ENCODE measurements around the gene ENPP5. TPM values are rescaled to one million over a fixed set of nuclear protein-coding genes. Genes with fewer than 3 reads are reported as not detected.

ENPP5 gene
- total RNA-seq, 2 donors from 2014 or later = 9.0 to 12.9 TPM

- no peaks in the 10 kb centered on the region for H3K4me1 ChIP-seq (ENCODE audit: control insufficient read depth, insufficient read depth, low read length)
- H3K36me3 Mint-ChIP-seq (ENCODE audit: low read depth) = no peaks in the 10 kb centered on the region
- no peak overlapping the region for H3K4me3 Mint-ChIP-seq
- no peaks in the 10 kb centered on the region for H3K9me3 Mint-ChIP-seq
- no peak for DNase-seq
- no peak overlapping the region for H3K27ac ChIP-seq (ENCODE audit: low read depth, low read length)
- H3K9me3 ChIP-seq (ENCODE audit: control insufficient read depth, low read length) = no peaks in the 10 kb centered on the region
- WGBS, 2 experiments (ENCODE audit: insufficient coverage in 1 of 2, insufficient read length in 1 of 2) = 100% methylated on average over 2 of the region's 2 CpGs; no CpG with 5 or more reads in 1 of the 2 experiments
- H3K4me3 ChIP-seq (ENCODE audit: low read length) = no peak overlapping the region
- peaks cover 6% of the 10 kb centered on the region for H3K27me3 ChIP-seq (ENCODE audit: control insufficient read depth, insufficient read depth, low read length, poor library complexity, severe bottlenecking)
- peaks cover 2% of the 10 kb centered on the region for H3K4me1 Mint-ChIP-seq
- no peak for TF ChIP-seq CTCF (conservative IDR thresholded peaks at IDR 0.05)
- no peaks in the 10 kb centered on the region for H3K36me3 ChIP-seq (ENCODE audit: control insufficient read depth, insufficient read depth, low read length)
- peaks cover 21% of the 10 kb centered on the region for H3K27me3 Mint-ChIP-seq (ENCODE audit: insufficient read depth)
- H3K9ac ChIP-seq (ENCODE audit: extremely low read depth, low read length, poor library complexity, severe bottlenecking) = no peak overlapping the region
- no peak overlapping the region for H3K27ac Mint-ChIP-seq
These were observed 47.7 kb upstream of the ENPP5 start for GRCh38 chr6:46218457-46218856.

GRCh38 chr6:46217671-46218131 is 46.9 kb upstream of the ENPP5 start:
- no peak overlapping the region for H3K4me3 Mint-ChIP-seq
- WGBS, 2 experiments (ENCODE audit: insufficient coverage in 1 of 2, insufficient read length in 1 of 2) = 92 to 96% methylated on average over 3 to 4 of the region's 5 CpGs

GRCh38 chr6:46216879-46217278 is 46.1 kb upstream of the ENPP5 start:
- no peak for TF ChIP-seq CTCF (conservative IDR thresholded peaks at IDR 0.05)
- Histone ChIP-seq H3K27me3 (ENCODE audit: control insufficient read depth, insufficient read depth, low read length, poor library complexity, severe bottlenecking) (peaks cover 6% of the 10 kb centered on the region), H3K4me3 (ENCODE audit: low read length) (no peak overlapping the region), H3K27ac (ENCODE audit: low read depth, low read length) (no peak overlapping the region), H3K36me3 (ENCODE audit: control insufficient read depth, insufficient read depth, low read length) (no peaks in the 10 kb centered on the region), H3K9ac (ENCODE audit: extremely low read depth, low read length, poor library complexity, severe bottlenecking) (no peak overlapping the region), H3K9me3 (ENCODE audit: control insufficient read depth, low read length) (no peaks in the 10 kb centered on the region), H3K4me1 (ENCODE audit: control insufficient read depth, insufficient read depth, low read length) (no peaks in the 10 kb centered on the region)
- no peak overlapping the region for H3K27ac Mint-ChIP-seq
- 90 to 100% methylated on average over 1 to 2 of the region's 2 CpGs for WGBS, 2 experiments (ENCODE audit: insufficient coverage in 1 of 2, insufficient read length in 1 of 2)
- H3K4me3 Mint-ChIP-seq = no peak overlapping the region
- no peaks in the 10 kb centered on the region for H3K4me1 Mint-ChIP-seq
- peaks cover 22% of the 10 kb centered on the region for H3K27me3 Mint-ChIP-seq (ENCODE audit: insufficient read depth)
- no peaks in the 10 kb centered on the region for H3K36me3 Mint-ChIP-seq (ENCODE audit: low read depth)
- no peaks in the 10 kb centered on the region for H3K9me3 Mint-ChIP-seq
- DNase-seq = no peak

More at GRCh38 chr6:46217671-46218131, 46.9 kb upstream of the ENPP5 start:
- H3K9me3 Mint-ChIP-seq = no peaks in the 10 kb centered on the region
- H3K27me3 Mint-ChIP-seq (ENCODE audit: insufficient read depth) = peaks cover 22% of the 10 kb centered on the region
- H3K27me3 ChIP-seq (ENCODE audit: control insufficient read depth, insufficient read depth, low read length, poor library complexity, severe bottlenecking) = peaks cover 6% of the 10 kb centered on the region
- no peaks in the 10 kb centered on the region for H3K36me3 Mint-ChIP-seq (ENCODE audit: low read depth)
- no peak overlapping the region for H3K9ac ChIP-seq (ENCODE audit: extremely low read depth, low read length, poor library complexity, severe bottlenecking)
- no peak overlapping the region for H3K27ac ChIP-seq (ENCODE audit: low read depth, low read length)
- H3K4me3 ChIP-seq (ENCODE audit: low read length) = no peak overlapping the region
- H3K9me3 ChIP-seq (ENCODE audit: control insufficient read depth, low read length) = no peaks in the 10 kb centered on the region
- DNase-seq = no peak
- H3K4me1 ChIP-seq (ENCODE audit: control insufficient read depth, insufficient read depth, low read length) = no peaks in the 10 kb centered on the region
- TF ChIP-seq CTCF (conservative IDR thresholded peaks at IDR 0.05) = no peak
- H3K4me1 Mint-ChIP-seq = no peaks in the 10 kb centered on the region
- H3K36me3 ChIP-seq (ENCODE audit: control insufficient read depth, insufficient read depth, low read length) = no peaks in the 10 kb centered on the region
- H3K27ac Mint-ChIP-seq = no peak overlapping the region
